DOHH2 (cell line): ENCODE measurements around the gene GRIN2A.

Experiments used
- H3F3A ChIP-seq: fragments of 200-600 bp; sonication (generic), shearing (Covaris generic); 2 replicates; pipeline ENCODE4 v1.6.0; 2016; ENCODE audit warnings: antibody characterized with exemption, mild to moderate bottlenecking; ENCODE audit not compliant: control insufficient read depth, insufficient read depth
- H3K27ac ChIP-seq: fragments of 200-600 bp; sonication (generic); 2 replicates; pipeline ENCODE4 v1.5.1; 2014; ENCODE audit warnings: low read depth, mild to moderate bottlenecking, low read length, moderate library complexity
- H3K27me3 ChIP-seq: fragments of 200-600 bp; sonication (generic); 2 replicates; pipeline ENCODE4 v1.6.1; 2014; ENCODE audit warnings: mild to moderate bottlenecking, low read length, mixed read lengths; ENCODE audit not compliant: control insufficient read depth
- H3K36me3 ChIP-seq: fragments of 200-600 bp; sonication (generic); 2 replicates; pipeline ENCODE4 v1.6.1; 2014; ENCODE audit warnings: mild to moderate bottlenecking, low read length, moderate library complexity, mixed read lengths; ENCODE audit not compliant: control insufficient read depth
- H3K4me1 ChIP-seq: fragments of 200-600 bp; sonication (generic); 2 replicates; pipeline ENCODE4 v1.6.1; 2014; ENCODE audit warnings: mild to moderate bottlenecking, low read length, mixed read lengths; ENCODE audit not compliant: control insufficient read depth
- H3K4me2 ChIP-seq: fragments of 200-600 bp; sonication (generic); 2 replicates; pipeline ENCODE4 v1.6.0; 2014; ENCODE audit warnings: mild to moderate bottlenecking, low read length, moderate library complexity
- H3K4me3 ChIP-seq: fragments of 200-600 bp; sonication (generic); 2 replicates; pipeline ENCODE4 v1.5.1; 2014; ENCODE audit warnings: mild to moderate bottlenecking, low read length, mixed read lengths
- H3K79me2 ChIP-seq: fragments of 200-600 bp; sonication (generic); 2 replicates; pipeline ENCODE4 v1.6.1; 2014; ENCODE audit warnings: mild to moderate bottlenecking, low read length, mixed read lengths; ENCODE audit not compliant: control insufficient read depth
- H3K9me2 ChIP-seq: fragments of 200-600 bp; sonication (generic); replicated peaks from 2 replicates; pipeline ENCODE4 v1.6.1; 2014; ENCODE audit warnings: mild to moderate bottlenecking, low read length, mixed read lengths; ENCODE audit not compliant: control insufficient read depth
- H3K9me3 ChIP-seq: fragments of 200-600 bp; sonication (generic); 2 replicates; pipeline ENCODE4 v1.6.1; 2014; ENCODE audit warnings: antibody characterized with exemption, low read length, mixed read lengths; ENCODE audit not compliant: control insufficient read depth, insufficient read depth
- H4K20me1 ChIP-seq: fragments of 200-600 bp; sonication (generic); 2 replicates; pipeline ENCODE4 v1.6.0; 2014; ENCODE audit warnings: low read depth, mild to moderate bottlenecking, antibody characterized with exemption, low read length, moderate library complexity; ENCODE audit not compliant: control insufficient read depth, insufficient read depth
- EZH2phosphoT487 ChIP-seq: fragments of 200-600 bp; sonication (generic); IDR thresholded peaks from 2 replicates; pipeline ENCODE4 v1.6.1; 2017; ENCODE audit warnings: borderline replicate concordance, mild to moderate bottlenecking, antibody characterized with exemption, low read length, moderate library complexity, mixed read lengths
- TF ChIP-seq, protein P1 (sequence below): fragments of 200-600 bp; sonication (generic); IDR thresholded peaks from one replicate; pipeline ENCODE4 v1.5.1; 2014; ENCODE audit warnings: antibody characterized with exemption, mild to moderate bottlenecking, low read depth, low read length; ENCODE audit not compliant: poor library complexity, severe bottlenecking

The GRIN2A gene

GRCh38 chr16:10178080-10178479 lies 4.1 kb downstream of the GRIN2A start:
- no peaks in the 10 kb centered on the region for H4K20me1 ChIP-seq
- H3F3A ChIP-seq: no peaks in the 10 kb centered on the region
- no peaks in the 10 kb centered on the region for H3K9me2 ChIP-seq
- no peak overlapping the region for H3K4me3 ChIP-seq
- peaks cover 17% of the 10 kb centered on the region for H3K27me3 ChIP-seq
- no peaks in the 10 kb centered on the region for H3K79me2 ChIP-seq
- H3K9me3 ChIP-seq: no peaks in the 10 kb centered on the region; the same call in 1 of the 2 replicates
- TF ChIP-seq, protein P1, sequence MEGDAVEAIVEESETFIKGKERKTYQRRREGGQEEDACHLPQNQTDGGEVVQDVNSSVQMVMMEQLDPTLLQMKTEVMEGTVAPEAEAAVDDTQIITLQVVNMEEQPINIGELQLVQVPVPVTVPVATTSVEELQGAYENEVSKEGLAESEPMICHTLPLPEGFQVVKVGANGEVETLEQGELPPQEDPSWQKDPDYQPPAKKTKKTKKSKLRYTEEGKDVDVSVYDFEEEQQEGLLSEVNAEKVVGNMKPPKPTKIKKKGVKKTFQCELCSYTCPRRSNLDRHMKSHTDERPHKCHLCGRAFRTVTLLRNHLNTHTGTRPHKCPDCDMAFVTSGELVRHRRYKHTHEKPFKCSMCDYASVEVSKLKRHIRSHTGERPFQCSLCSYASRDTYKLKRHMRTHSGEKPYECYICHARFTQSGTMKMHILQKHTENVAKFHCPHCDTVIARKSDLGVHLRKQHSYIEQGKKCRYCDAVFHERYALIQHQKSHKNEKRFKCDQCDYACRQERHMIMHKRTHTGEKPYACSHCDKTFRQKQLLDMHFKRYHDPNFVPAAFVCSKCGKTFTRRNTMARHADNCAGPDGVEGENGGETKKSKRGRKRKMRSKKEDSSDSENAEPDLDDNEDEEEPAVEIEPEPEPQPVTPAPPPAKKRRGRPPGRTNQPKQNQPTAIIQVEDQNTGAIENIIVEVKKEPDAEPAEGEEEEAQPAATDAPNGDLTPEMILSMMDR: no peak
- TF ChIP-seq EZH2phosphoT487: no peak
- no peaks in the 10 kb centered on the region for H3K4me1 ChIP-seq
- H3K27ac ChIP-seq: no peak overlapping the region
- H3K4me2 ChIP-seq: no peak overlapping the region
- H3K36me3 ChIP-seq: no peaks in the 10 kb centered on the region

GRCh38 chr16:10172848-10173655 lies 9.2 kb downstream of the GRIN2A start:
- Histone ChIP-seq H3K79me2 (no peaks in the 10 kb centered on the region), H3K27ac (no peak overlapping the region), H3K27me3 (peaks cover 2% of the 10 kb centered on the region), H3K4me2 (no peak overlapping the region), H3K4me1 (no peaks in the 10 kb centered on the region), H3K9me3 (no peaks in the 10 kb centered on the region; the same call in 1 of the 2 replicates), H4K20me1 (no peaks in the 10 kb centered on the region), H3K36me3 (no peaks in the 10 kb centered on the region), H3K4me3 (no peak overlapping the region), H3F3A (no peaks in the 10 kb centered on the region), H3K9me2 (no peaks in the 10 kb centered on the region)
- no peak for TF ChIP-seq EZH2phosphoT487
- TF ChIP-seq, protein P1: no peak

GRCh38 chr16:10171221-10171620 lies 11.0 kb downstream of the GRIN2A start:
- Histone ChIP-seq H3K9me3 (no peaks in the 10 kb centered on the region; the same call in 1 of the 2 replicates), H3K9me2 (no peaks in the 10 kb centered on the region), H3K27ac (no peak overlapping the region), H4K20me1 (no peaks in the 10 kb centered on the region), H3K36me3 (no peaks in the 10 kb centered on the region), H3K79me2 (no peaks in the 10 kb centered on the region), H3K4me3 (no peak overlapping the region), H3K4me1 (no peaks in the 10 kb centered on the region), H3K27me3 (peaks cover 7% of the 10 kb centered on the region), H3K4me2 (no peak overlapping the region), H3F3A (no peaks in the 10 kb centered on the region)
- no peak for TF ChIP-seq EZH2phosphoT487
- TF ChIP-seq, protein P1: no peak
